ENCODE measurements around the gene CLCN6. TPM values are rescaled to one million over a fixed set of nuclear protein-coding genes. Genes with fewer than 3 reads are reported as not detected.
A peak's percentile ranks its signal among the peaks of the same experiment; 100 is the strongest.

The CLCN6 gene
- total and polyA plus RNA-seq, 2 of the 13 experiments (the other 11 are each of a cell fraction or from before 2014, with no cell fraction given) = 14.9 to 19.3 TPM

GRCh38 chr1:11838349-11839272, 32.6 kb downstream of the CLCN6 start (continued):
- TF ChIP-seq, protein P1, sequence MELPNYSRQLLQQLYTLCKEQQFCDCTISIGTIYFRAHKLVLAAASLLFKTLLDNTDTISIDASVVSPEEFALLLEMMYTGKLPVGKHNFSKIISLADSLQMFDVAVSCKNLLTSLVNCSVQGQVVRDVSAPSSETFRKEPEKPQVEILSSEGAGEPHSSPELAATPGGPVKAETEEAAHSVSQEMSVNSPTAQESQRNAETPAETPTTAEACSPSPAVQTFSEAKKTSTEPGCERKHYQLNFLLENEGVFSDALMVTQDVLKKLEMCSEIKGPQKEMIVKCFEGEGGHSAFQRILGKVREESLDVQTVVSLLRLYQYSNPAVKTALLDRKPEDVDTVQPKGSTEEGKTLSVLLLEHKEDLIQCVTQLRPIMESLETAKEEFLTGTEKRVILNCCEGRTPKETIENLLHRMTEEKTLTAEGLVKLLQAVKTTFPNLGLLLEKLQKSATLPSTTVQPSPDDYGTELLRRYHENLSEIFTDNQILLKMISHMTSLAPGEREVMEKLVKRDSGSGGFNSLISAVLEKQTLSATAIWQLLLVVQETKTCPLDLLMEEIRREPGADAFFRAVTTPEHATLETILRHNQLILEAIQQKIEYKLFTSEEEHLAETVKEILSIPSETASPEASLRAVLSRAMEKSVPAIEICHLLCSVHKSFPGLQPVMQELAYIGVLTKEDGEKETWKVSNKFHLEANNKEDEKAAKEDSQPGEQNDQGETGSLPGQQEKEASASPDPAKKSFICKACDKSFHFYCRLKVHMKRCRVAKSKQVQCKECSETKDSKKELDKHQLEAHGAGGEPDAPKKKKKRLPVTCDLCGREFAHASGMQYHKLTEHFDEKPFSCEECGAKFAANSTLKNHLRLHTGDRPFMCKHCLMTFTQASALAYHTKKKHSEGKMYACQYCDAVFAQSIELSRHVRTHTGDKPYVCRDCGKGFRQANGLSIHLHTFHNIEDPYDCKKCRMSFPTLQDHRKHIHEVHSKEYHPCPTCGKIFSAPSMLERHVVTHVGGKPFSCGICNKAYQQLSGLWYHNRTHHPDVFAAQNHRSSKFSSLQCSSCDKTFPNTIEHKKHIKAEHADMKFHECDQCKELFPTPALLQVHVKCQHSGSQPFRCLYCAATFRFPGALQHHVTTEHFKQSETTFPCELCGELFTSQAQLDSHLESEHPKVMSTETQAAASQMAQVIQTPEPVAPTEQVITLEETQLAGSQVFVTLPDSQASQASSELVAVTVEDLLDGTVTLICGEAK (IDR thresholded peaks at IDR 0.05) = no peak
- TF ChIP-seq, protein P1 (CRISPR knock-in tag; IDR thresholded peaks at IDR 0.05) = no peak
- TF ChIP-seq ZNF10 (CRISPR knock-in tag; IDR thresholded peaks at IDR 0.05; ENCODE audit: borderline replicate concordance, low read depth) = no peak
- TF ChIP-seq KLF13 (CRISPR knock-in tag; IDR thresholded peaks at IDR 0.05) = no peak
- TF ChIP-seq ZNF720 (CRISPR knock-in tag; IDR thresholded peaks at IDR 0.05) = no peak
- TF ChIP-seq AGO2 (optimal IDR thresholded peaks at IDR 0.05; ENCODE audit: low read depth, low read length) = peak; percentile 68
- TF ChIP-seq ZNF501 (CRISPR knock-in tag; IDR thresholded peaks at IDR 0.05) = no peak
- no peak for TF ChIP-seq PREB (CRISPR knock-in tag; IDR thresholded peaks at IDR 0.05)
- TF ChIP-seq ZKSCAN5 (CRISPR knock-in tag; IDR thresholded peaks at IDR 0.05) = no peak
- TF ChIP-seq ZSCAN31 (CRISPR knock-in tag; IDR thresholded peaks at IDR 0.05; ENCODE audit: low read depth) = no peak
- TF ChIP-seq ZNF430 (CRISPR knock-in tag; IDR thresholded peaks at IDR 0.05) = no peak
- no peak for TF ChIP-seq NR1H2 (CRISPR knock-in tag; IDR thresholded peaks at IDR 0.05; ENCODE audit: borderline replicate concordance, low read depth)
- 0 out of 2 replicates have a peak, but pooled peaks have one; percentile 9 for TF ChIP-seq RARA (CRISPR knock-in tag; IDR thresholded peaks at IDR 0.05)
- TF ChIP-seq DNMT1 (CRISPR knock-in tag; IDR thresholded peaks at IDR 0.05) = 0 out of 2 replicates have a peak, but pooled peaks have one; percentile 60
- TF ChIP-seq TBL1XR1 (IDR thresholded peaks at IDR 0.05; ENCODE audit: borderline replicate concordance, low read length, partially characterized antibody) = no peak
- no peak for TF ChIP-seq EED (CRISPR knock-in tag; IDR thresholded peaks at IDR 0.05)
- TF ChIP-seq, protein P2, sequence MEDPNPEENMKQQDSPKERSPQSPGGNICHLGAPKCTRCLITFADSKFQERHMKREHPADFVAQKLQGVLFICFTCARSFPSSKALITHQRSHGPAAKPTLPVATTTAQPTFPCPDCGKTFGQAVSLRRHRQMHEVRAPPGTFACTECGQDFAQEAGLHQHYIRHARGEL (CRISPR knock-in tag; IDR thresholded peaks at IDR 0.05) = no peak
- TF ChIP-seq ERF (CRISPR knock-in tag; IDR thresholded peaks at IDR 0.05) = peak; percentile 68
- TF ChIP-seq ZNF552 (CRISPR knock-in tag; IDR thresholded peaks at IDR 0.05; ENCODE audit: borderline replicate concordance) = no peak
- TF ChIP-seq ZNF776 (CRISPR knock-in tag; IDR thresholded peaks at IDR 0.05) = no peak

Data from HepG2 (cell line).